Caco-2 (cell line): ENCODE measurements around the gene NFIA. TPM values are rescaled to one million over a fixed set of nuclear protein-coding genes. Genes with fewer than 3 reads are reported as not detected.

Source experiments
- BruUV-seq: library from RNA; stranded (reverse); fragments of 400-500 nt; replicated peaks from 2 replicates; lab custom pipeline; 2021; lab: Mats Ljungman, UMichigan
- CTCF ChIA-PET: fragments of 300-600 bp; sonication (Branson Sonifier 250); formaldehyde crosslinking; loops from one replicate; lab custom pipeline; 2022; ENCODE audit warnings: antibody characterized with exemption; lab: Charles Lee
- POLR2A ChIA-PET: fragments of 300-600 bp; sonication (Branson Sonifier 250); formaldehyde crosslinking; loops from one replicate; lab custom pipeline; 2022; ENCODE audit warnings: antibody characterized with exemption; lab: Charles Lee
- DNase-seq, 2 experiments: peaks; one replicate each; pipeline versions ENCODE4 v3.0.0 to v3.0.0-alpha.2; 2020 to 2022
- H3K27me3 ChIP-seq: replicated peaks from 2 replicates; pipeline ENCODE4 v1.6.0; 2011; ENCODE audit warnings: low read length; ENCODE audit not compliant: control insufficient read depth, insufficient read depth
- H3K36me3 ChIP-seq: 2 replicates; pipeline ENCODE4 v1.5.1; 2011; ENCODE audit warnings: low read length; ENCODE audit not compliant: control insufficient read depth, insufficient read depth
- H3K4me1 ChIP-seq: fragments of 250-450 bp; sonication (Bioruptor Pico); 2 replicates; pipeline ENCODE4 v1.5.1; 2020; ENCODE audit warnings: mild to moderate bottlenecking
- H3K4me3 ChIP-seq: 2 replicates; pipeline ENCODE4 v1.5.1; 2011; ENCODE audit warnings: low read depth, mild to moderate bottlenecking, control low read depth, low read length
- H3K9me3 ChIP-seq: fragments of 250-450 bp; sonication (Bioruptor Pico); 2 replicates; pipeline ENCODE4 v1.5.1; 2020; ENCODE audit warnings: mild to moderate bottlenecking, moderate library complexity
- H3K27ac Mint-ChIP-seq: one replicate; pipeline ENCODE4 v1.8.0; 2022; ENCODE audit warnings: mixed read lengths; ENCODE audit not compliant: unreplicated experiment
- H3K27me3 Mint-ChIP-seq: one replicate; pipeline ENCODE4 v1.8.0; 2022; ENCODE audit warnings: mixed read lengths; ENCODE audit not compliant: insufficient read depth, unreplicated experiment
- H3K36me3 Mint-ChIP-seq: one replicate; pipeline ENCODE4 v1.8.0; 2022; ENCODE audit warnings: mild to moderate bottlenecking, mixed read lengths; ENCODE audit not compliant: insufficient read depth, unreplicated experiment
- H3K4me1 Mint-ChIP-seq: one replicate; pipeline ENCODE4 v1.8.0; 2022; ENCODE audit warnings: low read depth, mixed read lengths; ENCODE audit not compliant: unreplicated experiment
- H3K4me3 Mint-ChIP-seq: one replicate; pipeline ENCODE4 v1.8.0; 2022; ENCODE audit warnings: mild to moderate bottlenecking, moderate library complexity, mixed read lengths; ENCODE audit not compliant: unreplicated experiment
- H3K9me3 Mint-ChIP-seq: one replicate; pipeline ENCODE4 v1.8.0; 2022; ENCODE audit warnings: mixed read lengths; ENCODE audit not compliant: unreplicated experiment
- CTCF ChIP-seq, 2 experiments: fragments of 200-600 bp in 1 of 2; IDR thresholded peaks; 1 replicate in 1 of 2; 2 replicates in 1 of 2; pipeline versions ENCODE4 v1.5.1 to v1.8.0; 2011 to 2022; ENCODE audit warnings: antibody characterized with exemption in 1 of 2, control low read depth in 1 of 2, inconsistent platforms in 1 of 2, low read depth in 1 of 2, low read length in 1 of 2, mild to moderate bottlenecking in 1 of 2, moderate library complexity in 1 of 2; ENCODE audit not compliant: insufficient read depth in 1 of 2, severe bottlenecking in 1 of 2, unreplicated experiment in 1 of 2
- intact Hi-C: fragments of 100-400 bp; cut with micrococcal nuclease; formaldehyde crosslinking; loops from one replicate; pipeline ENCODE4 v1.10.0; 2022; ENCODE audit not compliant: unreplicated experiment
- total RNA-seq: library from RNA; stranded (reverse); gene quantifications from 2 replicates; pipeline ENCODE4 v1.2.3, GENCODE V29; 2022

Gene NFIA
- total RNA-seq, 1 experiment from 2014 or later = 1.4 TPM

DNA sequence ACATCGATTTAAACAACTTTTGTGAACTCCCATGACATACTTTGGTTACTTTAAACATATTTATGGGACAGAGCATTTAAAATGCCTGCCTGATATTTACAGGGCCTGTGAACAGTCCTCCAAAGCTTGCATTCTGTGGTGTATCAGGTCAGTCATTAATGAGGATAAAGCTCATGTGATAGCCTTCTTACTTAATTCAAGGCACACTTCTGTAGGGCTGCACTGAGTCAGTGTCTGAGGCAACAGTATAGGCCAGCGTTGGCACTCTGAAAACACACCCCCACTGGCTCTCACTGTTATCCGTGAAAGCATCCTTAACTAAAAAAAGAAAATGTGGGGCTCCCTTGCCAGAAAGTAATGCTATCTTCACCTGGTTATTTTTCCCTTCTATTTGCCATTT, 200.0 kb downstream of the NFIA start:
- Mint-ChIP-seq H3K4me3 (no peak overlapping the region), H3K27me3 (no peaks in the 10 kb centered on the region), H3K9me3 (no peaks in the 10 kb centered on the region), H3K36me3 (no peaks in the 10 kb centered on the region), H3K4me1 (no peaks in the 10 kb centered on the region), H3K27ac (no peak overlapping the region)
- CTCF ChIA-PET = no interaction called here
- no peaks in the 10 kb centered on the region for H3K27me3 ChIP-seq
- BruUV-seq = no TSS peak
- no peak for TF ChIP-seq CTCF (IDR thresholded peaks at IDR 0.05; ENCODE audit: insufficient read depth in 1 of 2, low read depth in 1 of 2, low read length in 1 of 2, severe bottlenecking in 1 of 2, unreplicated experiment in 1 of 2)
- no peaks in the 10 kb centered on the region for H3K36me3 ChIP-seq
- H3K4me3 ChIP-seq = no peak overlapping the region
- DNase-seq = no peak
- no peaks in the 10 kb centered on the region for H3K4me1 ChIP-seq
- POLR2A ChIA-PET = no interaction called here
- H3K9me3 ChIP-seq = no peaks in the 10 kb centered on the region
- intact Hi-C loops = no loop called here

- no TSS peak for BruUV-seq
- H3K4me1 ChIP-seq = no peaks in the 10 kb centered on the region
- no peaks in the 10 kb centered on the region for H3K27me3 Mint-ChIP-seq
- H3K36me3 ChIP-seq = no peaks in the 10 kb centered on the region
- H3K36me3 Mint-ChIP-seq = no peaks in the 10 kb centered on the region
- no peak for TF ChIP-seq CTCF (IDR thresholded peaks at IDR 0.05; ENCODE audit: insufficient read depth in 1 of 2, low read depth in 1 of 2, low read length in 1 of 2, severe bottlenecking in 1 of 2, unreplicated experiment in 1 of 2)
- no peak overlapping the region for H3K27ac Mint-ChIP-seq
- H3K4me3 ChIP-seq = no peak overlapping the region
- intact Hi-C loops = no loop called here
- ChIA-PET POLR2A (no interaction called here), CTCF (no interaction called here)
- no peaks in the 10 kb centered on the region for H3K9me3 ChIP-seq
- no peak for DNase-seq
- H3K4me3 Mint-ChIP-seq = no peak overlapping the region
- no peaks in the 10 kb centered on the region for H3K27me3 ChIP-seq
- H3K9me3 Mint-ChIP-seq = no peaks in the 10 kb centered on the region
- H3K4me1 Mint-ChIP-seq = no peaks in the 10 kb centered on the region
Observed at GRCh38 chr1:61284248-61284854, 202.0 kb downstream of the NFIA start.

DNA sequence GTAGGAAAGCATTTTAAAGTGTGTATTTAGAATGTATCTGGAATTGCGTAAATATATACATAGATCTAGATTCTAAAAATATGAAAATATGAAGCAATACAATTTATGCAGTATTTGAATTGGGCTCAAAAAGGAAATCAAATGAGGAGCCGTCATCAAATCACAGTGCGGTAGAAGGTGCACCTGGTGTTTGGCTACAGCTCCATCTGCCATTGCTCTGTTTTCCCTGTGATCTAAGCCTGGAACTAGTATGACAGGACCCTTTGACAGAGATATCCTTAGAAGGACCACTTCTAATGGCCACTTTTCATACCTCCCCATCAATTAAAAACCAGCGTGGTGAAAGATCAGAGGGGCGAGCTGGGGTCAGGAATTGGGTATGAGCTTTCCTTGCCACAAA, 202.6 kb downstream of the NFIA start:
- ChIA-PET CTCF (no interaction called here), POLR2A (no interaction called here)
- Histone ChIP-seq H3K27me3 (no peaks in the 10 kb centered on the region), H3K9me3 (no peaks in the 10 kb centered on the region), H3K4me1 (no peaks in the 10 kb centered on the region), H3K4me3 (no peak overlapping the region), H3K36me3 (no peaks in the 10 kb centered on the region)
- H3K36me3 Mint-ChIP-seq = no peaks in the 10 kb centered on the region
- no peak overlapping the region for H3K4me3 Mint-ChIP-seq
- intact Hi-C loops = no loop called here
- no peak overlapping the region for H3K27ac Mint-ChIP-seq
- TF ChIP-seq CTCF (IDR thresholded peaks at IDR 0.05; ENCODE audit: insufficient read depth in 1 of 2, low read depth in 1 of 2, low read length in 1 of 2, severe bottlenecking in 1 of 2, unreplicated experiment in 1 of 2) = no peak
- DNase-seq = no peak
- H3K9me3 Mint-ChIP-seq = no peaks in the 10 kb centered on the region
- H3K27me3 Mint-ChIP-seq = no peaks in the 10 kb centered on the region
- BruUV-seq = no TSS peak
- H3K4me1 Mint-ChIP-seq = no peaks in the 10 kb centered on the region
